HL-60 (cell line): ENCODE data around the gene CERS6.

Source experiments
- DNase-seq, 2 experiments: peaks; one replicate each; pipeline ENCODE4 v3.0.0-alpha.2; 2010 to 2020; ENCODE audit warnings: low read depth in 1 of 2, low spot score in 1 of 2
- H3K27ac ChIP-seq: fragments of 250-450 bp; sonication (Bioruptor Pico); replicated peaks from 2 replicates; pipeline ENCODE4 v1.5.1; 2020; ENCODE audit warnings: mild to moderate bottlenecking, moderate library complexity
- H3K27me3 ChIP-seq: fragments of 250-450 bp; sonication (Bioruptor Pico); 2 replicates; pipeline ENCODE4 v1.5.1; 2021; ENCODE audit warnings: mild to moderate bottlenecking, moderate library complexity; ENCODE audit not compliant: insufficient read depth, poor library complexity, severe bottlenecking
- H3K4me3 ChIP-seq: replicated peaks from 2 replicates; pipeline ENCODE4 v1.5.1; 2011; ENCODE audit warnings: mild to moderate bottlenecking, control low read depth, low read length; ENCODE audit not compliant: insufficient read depth
- CTCF ChIP-seq: IDR thresholded peaks from one replicate; pipeline ENCODE4 v1.5.1; 2011; ENCODE audit warnings: low read length, control low read depth, inconsistent platforms; ENCODE audit not compliant: insufficient read depth
- GABPA ChIP-seq: IDR thresholded peaks from 2 replicates; pipeline ENCODE4 v1.6.1; 2012; ENCODE audit warnings: low read depth
- POLR2AphosphoS5 ChIP-seq: IDR thresholded peaks from 2 replicates; pipeline ENCODE4 v1.6.1; 2012; ENCODE audit warnings: low read depth
- REST ChIP-seq: IDR thresholded peaks from 2 replicates; pipeline ENCODE4 v1.6.1; 2012; ENCODE audit warnings: low read depth; ENCODE audit not compliant: insufficient replicate concordance
- SPI1 ChIP-seq: IDR thresholded peaks from 2 replicates; pipeline ENCODE4 v1.6.1; 2012; ENCODE audit warnings: low read depth, mild to moderate bottlenecking, borderline replicate concordance

Gene CERS6

GRCh38 chr2:168565512-168565911 is 109.4 kb downstream of the CERS6 start:
- no peaks in the 10 kb centered on the region for H3K27me3 ChIP-seq
- H3K4me3 ChIP-seq: no peak overlapping the region
- TF ChIP-seq GABPA: no peak
- no peak for TF ChIP-seq POLR2AphosphoS5
- no peak for TF ChIP-seq SPI1
- TF ChIP-seq REST: no peak
- no peak for TF ChIP-seq CTCF
- DNase-seq: no peak
- H3K27ac ChIP-seq: no peak overlapping the region

GRCh38 chr2:168566974-168567665 is 111.0 kb downstream of the CERS6 start:
- no peaks in the 10 kb centered on the region for H3K27me3 ChIP-seq
- H3K4me3 ChIP-seq: no peak overlapping the region
- TF ChIP-seq SPI1 (no peak), CTCF (no peak), POLR2AphosphoS5 (no peak), GABPA (no peak), REST (no peak)
- H3K27ac ChIP-seq: no peak overlapping the region
- DNase-seq: no peak

GRCh38 chr2:168567836-168568235 is 111.8 kb downstream of the CERS6 start:
- no peaks in the 10 kb centered on the region for H3K27me3 ChIP-seq
- no peak overlapping the region for H3K4me3 ChIP-seq
- no peak for DNase-seq
- no peak overlapping the region for H3K27ac ChIP-seq
- TF ChIP-seq GABPA (no peak), SPI1 (no peak), REST (no peak), POLR2AphosphoS5 (no peak), CTCF (no peak)
